Measurements from ENCODE around the gene KCNH1.

The KCNH1 gene

DNA sequence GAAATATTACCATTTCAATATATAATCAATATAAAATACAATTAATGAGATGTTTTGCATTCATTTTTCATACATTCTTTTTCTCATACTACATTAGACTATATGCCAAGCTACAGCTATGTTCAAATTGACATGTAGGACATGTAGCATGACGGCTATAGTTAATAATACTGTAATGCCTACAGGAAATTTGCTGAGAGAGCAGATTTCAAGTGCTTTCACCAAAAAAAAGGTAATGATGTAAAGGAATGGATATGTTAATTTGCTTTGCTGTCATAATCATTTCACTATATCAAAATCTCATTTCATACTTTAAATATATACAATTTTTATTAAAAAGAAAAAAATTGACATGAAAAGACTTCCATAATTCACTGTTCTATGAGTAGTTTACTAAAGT, 215.1 kb downstream of the KCNH1 start:
- no peak for DNase-seq

DNA sequence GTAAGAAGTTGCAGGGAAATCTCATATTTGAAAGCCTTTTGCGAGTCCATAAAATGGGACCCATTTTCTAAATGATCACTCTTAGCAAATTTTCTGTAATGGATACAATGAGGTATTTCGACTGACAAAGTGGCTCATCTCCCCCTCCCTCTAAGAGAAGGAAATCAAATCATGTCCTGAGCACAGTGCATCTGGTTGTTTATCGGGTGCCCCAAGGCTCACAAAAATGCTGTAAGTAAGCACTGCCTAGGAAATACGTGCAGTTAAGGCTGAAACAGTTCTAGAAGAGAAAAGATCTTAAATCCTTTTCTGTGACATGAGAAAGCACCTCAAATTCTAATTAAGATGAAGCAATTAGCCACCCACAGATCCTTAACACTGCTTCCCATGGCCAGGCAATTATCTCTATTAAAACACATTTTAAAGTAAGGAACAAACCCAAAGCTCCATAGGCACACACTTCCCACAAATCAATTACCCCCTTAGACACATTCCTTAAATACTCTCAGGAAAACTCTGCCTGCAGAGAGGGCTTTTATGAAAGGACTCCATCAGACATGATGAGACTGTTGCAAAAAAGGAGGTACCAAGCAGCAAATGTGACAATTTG, 216.3 kb downstream of the KCNH1 start:
- no peak for DNase-seq

DNA sequence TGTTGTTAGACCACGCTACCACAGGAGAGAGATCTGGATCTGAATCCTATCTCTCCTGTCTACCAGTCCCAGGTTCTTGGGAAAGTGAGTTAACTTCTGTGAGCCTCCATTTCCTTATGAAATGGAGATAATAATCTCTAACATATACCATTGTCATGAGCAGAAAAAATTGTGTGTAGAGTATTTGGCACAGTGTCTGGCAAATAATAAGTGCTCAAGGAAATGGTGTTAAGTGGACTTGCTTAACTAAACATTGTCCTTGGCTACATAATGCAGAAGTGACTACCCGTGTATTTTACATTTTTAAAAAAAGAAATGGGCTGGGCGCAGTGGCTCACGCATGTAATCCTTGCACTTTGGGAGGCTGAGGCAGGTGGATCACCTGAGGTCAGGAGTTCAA, 217.4 kb downstream of the KCNH1 start:
- DNase-seq: no peak

DNA sequence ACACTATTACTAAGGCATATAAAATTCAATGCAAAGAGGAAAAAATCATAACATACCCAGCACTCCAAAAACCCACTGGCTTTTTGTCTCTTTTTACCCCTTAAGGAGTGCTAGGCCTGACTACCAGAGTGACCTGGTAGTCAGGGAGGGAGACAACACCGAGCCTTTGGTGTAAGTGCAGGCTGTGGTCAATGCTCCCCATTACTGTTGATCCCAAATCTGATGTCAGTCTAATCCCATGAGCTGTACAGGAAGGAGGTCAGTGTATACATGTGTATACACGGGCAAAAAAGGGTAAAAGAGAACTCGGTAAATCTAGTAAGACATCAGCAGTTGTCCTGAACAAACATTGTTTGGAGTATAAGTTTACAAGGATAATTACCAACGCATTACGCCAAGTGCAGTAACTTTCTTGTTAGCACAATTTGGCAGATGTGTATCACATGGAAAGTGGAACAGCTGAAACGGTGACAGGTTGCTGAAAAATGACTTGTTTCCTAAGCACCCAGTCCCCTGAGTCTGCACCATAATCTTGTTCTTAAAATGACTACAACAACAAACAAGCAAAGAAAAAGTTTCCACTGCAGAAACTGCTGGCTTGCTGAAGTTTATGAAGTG, 217.9 kb downstream of the KCNH1 start:
- no peak for DNase-seq

DNA sequence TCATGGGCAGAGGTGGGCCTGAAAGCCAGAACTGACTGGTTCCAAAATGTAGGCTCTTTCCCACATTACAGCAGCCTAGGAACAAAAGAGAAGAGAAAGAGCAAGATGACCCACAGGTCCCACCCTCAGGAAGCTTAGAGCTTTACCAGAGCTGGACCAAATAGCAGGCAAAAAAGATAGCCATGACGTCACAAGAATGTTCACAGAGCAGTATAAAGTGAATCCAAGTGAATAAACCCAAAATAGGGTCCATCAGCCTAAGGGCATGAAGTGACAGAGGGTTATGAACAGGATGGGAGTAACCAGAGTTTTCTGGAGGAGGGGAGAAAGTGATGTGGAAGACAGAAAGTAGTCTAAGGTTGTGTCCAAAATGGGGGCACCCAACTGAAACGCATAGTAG, 221.2 kb downstream of the KCNH1 start:
- no peak for DNase-seq

DNA sequence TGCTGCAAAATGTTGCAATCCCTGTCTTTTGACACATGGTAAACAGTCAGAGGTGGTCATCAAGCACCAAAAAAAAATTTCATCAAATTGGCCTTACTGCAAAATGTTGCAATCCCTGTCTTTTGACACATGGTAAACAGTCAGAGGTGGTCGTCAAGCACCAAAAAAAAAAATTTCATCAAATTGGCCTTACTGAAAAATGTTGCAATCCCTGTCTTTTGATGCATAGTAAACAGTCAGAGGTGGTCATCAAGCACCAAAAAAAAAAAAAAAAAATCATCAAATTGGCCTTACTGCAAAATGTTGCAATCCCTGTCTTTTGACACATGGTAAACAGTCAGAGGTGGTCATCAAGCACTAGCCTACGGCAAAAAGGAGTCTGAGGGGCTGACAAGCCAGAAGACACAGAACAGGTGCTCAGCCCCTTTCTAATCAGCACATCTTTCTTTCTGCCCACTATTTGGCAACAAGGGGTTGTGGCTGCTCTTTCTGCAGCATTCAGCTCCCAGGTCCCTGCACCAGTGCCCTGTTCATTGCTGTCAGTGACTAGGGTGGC, 223.8 kb downstream of the KCNH1 start:
- no peak for DNase-seq

DNA sequence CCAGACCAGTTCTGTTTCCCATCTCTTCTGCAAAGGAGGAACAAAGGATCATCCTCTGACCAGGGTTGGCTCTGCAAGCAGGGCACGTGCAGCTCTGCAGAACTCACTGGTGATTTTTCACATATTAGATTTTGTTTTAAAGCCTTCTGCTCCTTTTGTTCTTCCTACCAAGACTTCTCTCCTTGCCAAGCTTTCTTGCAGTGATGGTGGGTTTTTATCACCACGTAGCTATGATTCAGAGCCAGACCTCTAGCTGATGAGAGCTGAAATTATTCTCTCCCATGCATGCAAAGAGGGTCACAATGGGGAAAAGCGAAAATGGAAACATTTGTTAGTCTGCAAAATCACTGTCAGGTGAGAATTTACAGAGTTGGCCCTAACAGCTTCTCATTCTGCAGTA, 225.2 kb downstream of the KCNH1 start:
- DNase-seq: no peak

DNA sequence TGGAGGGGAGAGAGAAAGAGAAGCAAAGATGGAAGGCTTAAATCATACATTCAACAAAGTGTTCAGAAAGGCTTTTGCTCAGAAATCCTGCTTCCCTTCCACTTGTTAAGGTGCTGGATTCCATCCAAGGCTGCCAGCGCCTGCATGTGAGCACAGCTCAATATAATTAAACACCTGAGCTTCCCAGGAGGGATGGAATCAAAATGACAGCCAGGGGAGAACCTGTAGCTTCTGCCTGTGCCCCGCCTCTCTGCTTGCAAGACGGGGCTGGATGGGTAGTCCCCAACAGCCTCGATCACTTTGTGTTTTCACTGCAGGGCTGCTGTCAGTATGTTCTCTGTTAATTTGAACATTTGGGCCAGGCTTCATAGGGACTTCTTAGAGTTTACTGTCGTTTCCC, 225.7 kb downstream of the KCNH1 start:
- DNase-seq: no peak

DNA sequence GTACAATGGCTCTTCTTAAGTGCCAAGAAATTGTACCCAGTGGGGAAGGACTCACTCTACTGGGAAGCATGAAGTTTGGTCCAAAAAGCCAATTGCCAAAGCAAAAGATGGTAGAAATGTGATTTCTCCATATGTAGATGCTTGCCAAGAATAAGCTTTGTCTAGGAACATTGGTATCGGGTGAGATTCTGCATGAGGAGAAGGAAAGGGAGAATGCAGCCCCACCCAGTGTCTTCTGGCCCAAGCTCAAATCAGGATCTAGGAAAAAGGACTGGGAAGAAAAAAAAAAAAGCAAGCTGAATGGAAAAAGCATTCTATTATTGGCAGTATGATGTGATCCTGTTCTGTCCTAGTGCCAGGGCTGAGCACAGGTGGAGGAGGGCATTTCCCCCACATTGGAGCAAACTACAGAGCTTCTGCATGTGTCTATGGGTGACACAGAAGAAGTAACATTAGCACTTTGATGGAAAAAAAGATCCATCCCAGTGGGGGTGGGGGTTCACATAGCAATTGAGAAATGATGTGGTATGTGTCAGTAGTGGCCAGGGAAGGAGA, 226.6 kb downstream of the KCNH1 start:
- DNase-seq: no peak

DNA sequence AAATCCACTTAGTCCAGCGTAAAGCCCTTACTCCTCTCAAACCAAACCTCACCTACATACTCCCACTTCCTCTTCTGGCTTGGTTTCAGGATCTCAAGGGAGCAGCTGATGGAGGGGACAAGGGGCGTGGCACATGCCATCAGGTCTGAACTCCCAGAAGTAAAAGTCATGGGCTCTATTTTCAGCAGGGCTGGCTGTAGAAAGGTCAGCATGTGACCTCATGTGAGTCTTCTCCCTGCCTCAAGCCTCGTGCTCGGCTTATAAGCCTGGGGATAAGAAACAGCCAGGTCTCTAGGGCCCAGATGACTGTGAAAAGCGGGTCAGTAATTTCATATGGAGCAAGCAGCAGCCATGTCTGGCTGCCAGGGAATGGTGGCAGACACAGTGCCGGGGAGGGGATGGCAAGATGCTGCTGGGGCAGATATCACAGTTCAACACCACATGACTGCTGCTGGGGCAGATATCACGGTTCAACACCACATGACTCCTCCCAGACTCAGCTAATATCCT, 227.9 kb downstream of the KCNH1 start:
- DNase-seq: peak; percentile 7

DNA sequence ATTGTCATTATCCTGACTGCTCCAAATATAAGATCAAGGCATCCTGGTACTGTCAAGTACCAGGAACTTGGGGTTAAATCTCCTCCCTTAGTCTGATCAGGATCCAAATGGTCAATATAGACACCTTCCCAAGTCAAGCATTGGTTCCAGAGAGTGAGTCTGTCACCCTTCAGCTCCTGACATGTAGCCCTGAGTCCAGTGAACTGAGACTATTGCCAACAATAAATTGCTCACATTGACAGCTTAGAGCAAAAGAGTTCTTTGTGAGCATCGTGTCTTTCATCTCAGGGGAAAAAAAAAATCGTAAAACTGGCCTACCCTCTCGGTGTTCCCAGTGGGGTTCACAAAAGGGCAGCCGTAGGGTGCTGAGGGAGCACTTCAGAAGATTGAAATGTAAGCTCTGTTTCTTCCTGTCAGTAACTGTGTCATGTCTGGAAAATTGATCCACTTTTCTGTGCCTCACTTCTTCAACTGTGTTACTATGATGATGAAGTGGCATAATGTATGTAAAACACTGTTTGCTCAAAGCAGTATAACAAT, 228.5 kb downstream of the KCNH1 start:
- DNase-seq: no peak

DNA sequence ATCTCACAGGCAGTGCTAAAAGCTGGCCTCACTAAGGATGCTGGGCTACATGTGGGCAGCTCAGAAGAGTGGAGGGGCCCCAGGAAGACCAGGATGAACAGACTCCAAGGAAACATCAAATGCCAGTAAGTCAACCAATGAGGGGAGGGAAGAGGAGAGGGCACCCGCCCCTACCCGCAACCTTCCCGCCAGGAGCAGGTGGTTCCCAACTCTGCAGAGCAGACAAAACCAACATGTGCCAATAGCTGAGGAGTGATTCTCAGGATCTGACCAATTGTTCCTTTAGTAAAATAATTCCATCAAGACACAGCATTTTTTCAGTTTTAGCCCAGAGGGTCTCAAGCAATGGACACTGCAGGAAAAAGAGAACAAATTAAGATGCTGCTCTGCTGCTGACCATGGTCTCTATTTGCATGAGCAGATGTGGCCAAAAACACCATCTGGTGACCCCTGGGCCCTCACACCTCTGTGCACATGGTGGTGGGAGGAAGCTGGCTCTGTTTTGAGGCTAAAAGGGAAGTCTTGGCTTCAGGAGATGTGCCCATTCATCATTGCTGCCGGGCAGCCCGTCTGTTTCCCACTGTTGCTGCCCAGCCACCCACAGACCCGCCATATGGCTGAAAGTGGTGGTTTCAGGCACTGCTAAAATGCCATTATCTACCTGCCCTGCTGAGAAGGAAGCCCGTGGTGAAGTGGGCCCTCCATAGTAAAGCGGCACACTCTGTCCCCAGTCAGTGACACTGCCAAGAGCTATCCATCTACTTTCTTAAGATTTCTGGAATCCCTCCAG, 231.8 kb downstream of the KCNH1 start:
- no peak for DNase-seq

DNA sequence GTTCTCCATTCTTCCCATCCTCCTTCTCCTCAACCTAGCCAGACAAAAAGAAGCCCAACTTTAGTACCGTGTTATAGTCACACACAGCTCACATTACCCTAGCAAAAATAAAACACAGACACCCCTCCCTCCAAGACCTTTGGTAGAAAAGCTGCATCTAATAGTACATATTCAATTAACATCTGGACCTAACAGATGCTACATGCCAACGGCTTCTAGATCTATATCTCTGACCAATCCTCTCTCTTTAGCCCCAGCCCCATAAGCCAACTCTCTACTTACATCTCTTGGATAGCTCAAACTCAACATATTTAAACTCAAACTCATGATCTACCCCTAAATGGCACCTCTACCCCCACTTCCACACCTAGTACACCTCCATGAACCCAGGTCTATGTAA, 233.1 kb downstream of the KCNH1 start:
- DNase-seq: no peak

DNA sequence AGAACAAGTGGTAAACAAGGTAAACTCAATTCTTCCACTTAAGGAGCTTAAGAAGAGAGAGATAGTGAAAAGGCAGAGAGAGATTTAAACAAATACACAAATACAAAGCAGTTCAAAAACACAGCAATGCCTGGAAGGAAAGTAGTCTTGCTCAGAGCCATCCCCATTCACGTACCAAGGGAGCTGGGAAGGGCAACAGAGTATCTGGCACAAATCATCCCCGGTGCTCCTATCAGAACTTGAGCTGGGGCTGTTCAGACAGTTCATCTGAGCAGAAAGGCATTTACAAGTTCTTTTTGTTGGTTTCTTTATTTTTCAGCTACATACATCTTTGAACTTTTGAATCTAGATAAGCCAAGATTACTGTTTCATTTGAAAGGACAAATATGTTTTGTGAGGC, 233.9 kb downstream of the KCNH1 start:
- DNase-seq: no peak

DNA sequence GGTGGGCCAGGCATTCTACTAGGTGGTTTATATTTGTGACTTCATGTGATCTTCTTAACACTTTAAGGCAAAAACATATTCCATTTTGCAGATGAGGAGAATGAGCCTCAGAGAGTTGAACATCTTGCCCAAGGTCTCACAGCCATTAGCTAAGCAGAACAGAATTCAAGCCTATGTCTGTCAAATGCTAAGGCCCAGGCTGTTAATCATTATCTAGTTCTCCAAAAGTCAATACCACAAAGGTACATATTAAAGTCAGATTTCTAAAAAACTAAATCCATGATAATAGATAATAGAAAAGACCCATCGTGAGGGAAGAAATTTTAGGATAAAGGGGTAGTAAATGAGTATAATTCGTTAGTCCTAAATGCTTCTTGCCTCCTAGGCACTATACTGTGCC, 234.3 kb downstream of the KCNH1 start:
- no peak for DNase-seq

DNA sequence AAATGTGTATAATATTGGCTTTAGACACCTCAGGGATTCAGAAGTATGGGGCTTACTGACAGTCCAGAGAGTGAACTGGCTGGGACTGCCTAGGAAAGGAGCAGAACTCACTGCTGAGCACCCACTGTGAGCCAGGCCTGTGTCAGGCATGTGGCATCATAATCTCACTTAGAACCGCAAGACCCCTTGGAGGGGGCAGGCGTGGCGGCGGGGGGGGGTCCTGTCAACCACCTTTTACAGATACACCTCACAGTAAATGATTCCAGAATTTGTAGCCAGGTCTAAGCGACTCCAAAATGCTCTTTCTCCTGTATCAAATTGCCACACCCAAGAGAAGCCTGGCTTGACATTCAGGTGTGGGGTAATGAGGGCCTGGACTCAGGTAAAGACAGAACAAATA, 235.5 kb downstream of the KCNH1 start:
- DNase-seq: no peak

DNA sequence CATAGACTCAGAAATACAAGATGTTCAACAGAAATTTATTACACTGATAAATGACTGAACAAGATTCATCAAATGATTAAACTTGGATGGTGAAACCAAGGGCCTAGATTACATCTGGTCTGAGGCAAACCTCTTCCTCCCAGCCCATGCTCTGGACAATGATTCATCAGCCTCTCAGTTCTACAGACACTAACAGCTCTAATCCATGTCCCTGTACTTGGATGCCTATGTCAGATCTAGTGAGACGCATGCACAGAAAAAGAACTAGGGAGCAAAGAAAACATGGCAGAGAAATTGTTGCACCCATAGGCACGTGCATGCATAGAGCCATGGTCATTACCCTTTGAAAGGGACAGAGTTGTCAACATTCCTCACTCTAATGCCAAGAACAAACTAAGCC, 250.1 kb downstream of the KCNH1 start:
- DNase-seq: no peak

DNA sequence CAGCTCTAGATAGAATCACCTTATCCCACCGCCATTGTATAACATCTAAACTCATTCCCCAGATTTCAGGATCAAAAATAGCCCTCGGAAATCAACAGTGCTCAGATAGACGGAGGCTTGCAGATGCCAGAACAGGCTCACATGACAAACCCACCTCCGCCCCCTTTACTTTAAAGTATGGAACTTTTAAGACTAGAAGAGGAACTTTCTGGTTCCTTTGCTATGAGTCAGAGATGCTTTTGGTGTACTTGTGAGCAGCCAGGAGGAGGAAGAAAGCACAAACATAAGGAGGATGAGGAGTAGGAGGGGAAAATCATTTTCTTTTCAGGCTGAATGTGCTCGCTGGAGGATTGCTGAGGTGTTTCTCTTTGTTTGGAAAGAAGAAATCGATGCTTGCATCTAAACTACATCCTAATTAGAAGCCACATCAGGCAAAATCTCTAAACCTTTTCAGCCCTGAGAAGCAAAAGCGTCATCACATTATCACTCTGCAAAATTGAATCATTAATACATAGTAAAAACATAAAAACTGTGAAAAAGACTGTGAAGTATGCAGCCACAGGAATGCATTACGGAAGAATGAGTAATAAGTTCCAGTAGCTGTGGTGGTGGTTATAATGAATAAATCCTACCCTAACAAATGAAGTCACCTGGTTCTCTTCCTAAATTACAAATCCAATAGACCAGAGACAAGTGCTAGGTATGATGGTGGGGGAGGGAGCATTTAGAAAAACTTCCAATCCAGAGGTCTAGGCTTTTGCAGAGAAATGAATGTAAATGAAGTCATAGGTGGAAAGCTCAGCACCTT, 251.3 kb downstream of the KCNH1 start:
- DNase-seq: no peak

DNA sequence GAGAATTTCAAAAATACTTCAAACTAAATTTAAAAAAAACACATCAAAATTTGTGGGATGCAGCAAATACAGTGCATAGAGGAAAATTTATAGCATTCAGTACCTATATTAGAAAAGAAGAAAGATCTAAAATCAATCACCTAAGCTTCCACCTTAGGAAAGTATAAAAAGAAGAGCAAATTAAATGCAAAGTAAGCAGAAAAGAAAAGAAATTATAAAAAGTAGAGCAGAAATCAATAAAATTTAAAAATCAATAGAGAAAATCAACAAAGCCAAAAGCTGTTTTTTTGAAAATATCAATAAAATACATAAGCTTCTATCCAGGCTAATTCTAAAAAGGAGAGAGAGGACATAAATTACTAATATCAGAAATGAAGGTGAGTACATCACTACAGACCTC, 255.4 kb downstream of the KCNH1 start:
- DNase-seq: no peak

DNA sequence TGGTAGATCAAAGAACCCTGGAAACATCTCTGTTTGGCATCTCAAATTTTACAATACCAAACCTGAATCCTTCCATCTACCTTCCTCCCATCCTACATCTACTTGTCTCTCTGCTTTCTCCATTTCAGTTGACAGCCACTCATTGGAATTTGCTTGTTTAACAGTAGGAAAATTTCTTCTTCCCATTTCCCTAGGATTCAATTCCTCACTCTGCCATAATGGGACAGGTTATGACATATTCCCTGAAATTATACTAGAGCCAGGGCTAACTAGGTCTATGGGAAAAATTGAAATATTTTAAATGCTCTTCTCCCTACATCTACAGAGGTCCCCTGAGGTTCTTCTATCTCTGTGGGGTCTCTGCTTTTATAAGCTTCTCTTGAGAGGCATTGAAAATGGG, 257.7 kb downstream of the KCNH1 start:
- DNase-seq: no peak

DNA sequence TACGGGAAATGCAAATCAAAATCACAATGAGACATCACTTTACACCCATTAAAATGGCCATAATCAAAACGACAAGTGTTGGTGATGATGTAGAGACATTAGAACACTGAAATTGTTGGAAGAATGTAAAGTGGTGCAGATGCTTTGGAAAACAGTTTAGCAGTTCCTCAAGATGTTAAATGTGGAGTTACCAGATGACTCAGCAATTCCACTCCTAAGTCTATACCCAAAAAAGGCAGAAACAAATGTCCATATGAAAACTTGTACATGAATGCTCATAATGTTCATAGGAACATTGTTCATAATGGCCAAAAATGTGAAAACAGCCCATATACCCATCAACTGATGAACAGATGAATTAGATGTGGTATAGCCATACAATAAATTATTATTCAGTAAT, 267.4 kb downstream of the KCNH1 start:
- DNase-seq: no peak

DNA sequence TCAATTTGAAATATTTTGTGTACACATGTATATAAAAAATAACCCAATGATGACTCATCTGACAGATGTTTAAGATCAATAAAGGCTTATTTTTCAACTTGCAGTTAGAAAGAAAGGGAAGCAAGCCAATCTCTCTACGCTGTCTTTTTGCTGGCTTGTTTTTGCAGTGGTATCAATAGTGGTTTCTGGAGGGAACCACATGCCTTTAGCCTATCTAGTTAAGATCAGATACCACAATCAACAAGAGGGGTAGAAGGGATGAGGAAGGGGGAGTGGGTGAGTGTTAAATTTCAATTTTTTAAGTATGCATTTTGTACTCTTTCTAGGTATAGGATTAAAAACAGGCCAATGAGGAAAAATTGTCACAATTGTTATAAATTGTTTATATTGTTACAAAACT, 276.2 kb downstream of the KCNH1 start:
- no peak for DNase-seq

Data from RPMI8226 (cell line).